HG03575 (cell line): ENCODE data around the gene TPO.

Experiments
- ATAC-seq: cut with Tn5 transposase; IDR thresholded peaks from one replicate; pipeline ENCODE4 v1.9.1; 2021; ENCODE audit not compliant: unreplicated experiment, insufficient number of reproducible peaks, low FRiP score; ENCODE audit errors: extremely low read depth

The TPO gene

GRCh38 chr2:1437101-1437500, 23.8 kb downstream of the TPO start:
- no peak for ATAC-seq

- ATAC-seq, result no peak
Observed at GRCh38 chr2:1437537-1437936, 24.3 kb downstream of the TPO start.

- ATAC-seq, result no peak
Observed at GRCh38 chr2:1438972-1439371, 25.7 kb downstream of the TPO start.

GRCh38 chr2:1440581-1440980, 27.3 kb downstream of the TPO start:
- no peak for ATAC-seq

GRCh38 chr2:1446301-1446700, 33.0 kb downstream of the TPO start:
- no peak for ATAC-seq

- ATAC-seq, result no peak
Observed at GRCh38 chr2:1448009-1448408, 34.7 kb downstream of the TPO start.

GRCh38 chr2:1450915-1451314, 37.7 kb downstream of the TPO start:
- no peak for ATAC-seq

- no peak for ATAC-seq
Observed at GRCh38 chr2:1451422-1451821, 38.2 kb downstream of the TPO start.

GRCh38 chr2:1453561-1453960, 40.3 kb downstream of the TPO start:
- ATAC-seq, result no peak

GRCh38 chr2:1454346-1454745, 41.1 kb downstream of the TPO start:
- no peak for ATAC-seq

GRCh38 chr2:1455466-1455865, 42.2 kb downstream of the TPO start:
- no peak for ATAC-seq

- no peak for ATAC-seq
Observed at GRCh38 chr2:1458432-1458831, 45.2 kb downstream of the TPO start.

- ATAC-seq, result no peak
Observed at GRCh38 chr2:1459727-1460126, 46.5 kb downstream of the TPO start.

GRCh38 chr2:1460851-1461418, 47.7 kb downstream of the TPO start:
- no peak for ATAC-seq

- ATAC-seq, result no peak
Observed at GRCh38 chr2:1461507-1462390, 48.5 kb downstream of the TPO start.

GRCh38 chr2:1462994-1463393, 49.7 kb downstream of the TPO start:
- ATAC-seq, result no peak

- no peak for ATAC-seq
Observed at GRCh38 chr2:1472350-1472749, 59.1 kb downstream of the TPO start.

GRCh38 chr2:1476617-1477195, 63.4 kb downstream of the TPO start:
- ATAC-seq, result no peak

GRCh38 chr2:1477196-1478040, 64.2 kb downstream of the TPO start:
- ATAC-seq, result no peak
